ENCODE measurements around the gene UGT2B28. TPM values are rescaled to one million over a fixed set of nuclear protein-coding genes. Genes with fewer than 3 reads are reported as not detected.

Gene UGT2B28
- polyA plus RNA-seq, 3 donors: not detected

GRCh38 chr4:69322055-69322454 is 41.8 kb downstream of the UGT2B28 start:
- no peak for TF ChIP-seq CTCF (IDR thresholded peaks at IDR 0.05)
- Histone ChIP-seq H3K79me2 (ENCODE audit: insufficient read depth, low read length) (no peaks in the 10 kb centered on the region), H3K4me3 (replicated peaks in 1 of 3; ENCODE audit: low read depth in 2 of 3, low read length in 3 of 3) (no peak overlapping the region), H3K27me3 (ENCODE audit: control insufficient read depth in 2 of 2, insufficient read depth in 2 of 2, low read length in 2 of 2) (no peaks in the 10 kb centered on the region), H2AFZ (ENCODE audit: insufficient read depth, low read depth, low read length, poor library complexity, severe bottlenecking) (no peak overlapping the region), H3K9me3 (replicated peaks in 1 of 2; ENCODE audit: control insufficient read depth in 1 of 2, insufficient read depth in 1 of 2, low read length in 2 of 2) (no peaks in the 10 kb centered on the region), H3K9ac (ENCODE audit: insufficient read depth, low read length, poor library complexity, severe bottlenecking) (no peak overlapping the region), H3K4me2 (replicated peaks; ENCODE audit: extremely low read depth, low read length, poor library complexity, severe bottlenecking) (no peak overlapping the region), H3K4me1 (ENCODE audit: control insufficient read depth in 1 of 2, insufficient read depth in 2 of 2, low read length in 2 of 2) (no peaks in the 10 kb centered on the region), H3K36me3 (replicated peaks in 1 of 2; ENCODE audit: control insufficient read depth in 1 of 2, insufficient read depth in 2 of 2, low read length in 2 of 2) (no peaks in the 10 kb centered on the region), H3K27ac (ENCODE audit: low read depth in 1 of 2, low read length in 2 of 2) (no peak overlapping the region), H4K20me1 (ENCODE audit: insufficient read depth, low read length) (no peaks in the 10 kb centered on the region)
- Mint-ChIP-seq H3K36me3 (no peaks in the 10 kb centered on the region), H3K4me1 (no peaks in the 10 kb centered on the region), H3K4me3 (no peak overlapping the region), H3K9me3 (no peaks in the 10 kb centered on the region), H3K27ac (no peak overlapping the region), H3K27me3 (ENCODE audit: low read depth in 3 of 3) (peaks cover 0 to 2% (median 0%) of the 10 kb centered on the region in 3 donors)
- no peak for DNase-seq
- WGBS (ENCODE audit: insufficient coverage): 72% methylated on average over 2 of the region's 2 CpGs
- intact Hi-C loops (cut with micrococcal nuclease): no loop called here

GRCh38 chr4:69323284-69323683 is 43.0 kb downstream of the UGT2B28 start:
- H3K9ac ChIP-seq (ENCODE audit: insufficient read depth, low read length, poor library complexity, severe bottlenecking): no peak overlapping the region
- H3K4me3 Mint-ChIP-seq: no peak overlapping the region
- no peak overlapping the region for H2AFZ ChIP-seq (ENCODE audit: insufficient read depth, low read depth, low read length, poor library complexity, severe bottlenecking)
- H3K27ac ChIP-seq (ENCODE audit: low read depth in 1 of 2, low read length in 2 of 2): no peak overlapping the region
- 73% methylated on average over 2 of the region's 2 CpGs for WGBS (ENCODE audit: insufficient coverage)
- DNase-seq: no peak
- H4K20me1 ChIP-seq (ENCODE audit: insufficient read depth, low read length): no peaks in the 10 kb centered on the region
- H3K36me3 ChIP-seq (replicated peaks in 1 of 2; ENCODE audit: control insufficient read depth in 1 of 2, insufficient read depth in 2 of 2, low read length in 2 of 2): no peaks in the 10 kb centered on the region
- no peaks in the 10 kb centered on the region for H3K27me3 ChIP-seq (ENCODE audit: control insufficient read depth in 2 of 2, insufficient read depth in 2 of 2, low read length in 2 of 2)
- H3K9me3 Mint-ChIP-seq: no peaks in the 10 kb centered on the region
- no peak overlapping the region for H3K4me3 ChIP-seq (replicated peaks in 1 of 3; ENCODE audit: low read depth in 2 of 3, low read length in 3 of 3)
- no peaks in the 10 kb centered on the region for H3K79me2 ChIP-seq (ENCODE audit: insufficient read depth, low read length)
- no peak overlapping the region for H3K27ac Mint-ChIP-seq
- TF ChIP-seq CTCF (IDR thresholded peaks at IDR 0.05): no peak
- intact Hi-C loops (cut with micrococcal nuclease): no loop called here
- no peaks in the 10 kb centered on the region for H3K4me1 Mint-ChIP-seq
- H3K4me2 ChIP-seq (replicated peaks; ENCODE audit: extremely low read depth, low read length, poor library complexity, severe bottlenecking): no peak overlapping the region
- H3K9me3 ChIP-seq (replicated peaks in 1 of 2; ENCODE audit: control insufficient read depth in 1 of 2, insufficient read depth in 1 of 2, low read length in 2 of 2): no peaks in the 10 kb centered on the region
- no peaks in the 10 kb centered on the region for H3K36me3 Mint-ChIP-seq
- peaks cover 0 to 2% (median 0%) of the 10 kb centered on the region in 3 donors for H3K27me3 Mint-ChIP-seq (ENCODE audit: low read depth in 3 of 3)
- no peaks in the 10 kb centered on the region for H3K4me1 ChIP-seq (ENCODE audit: control insufficient read depth in 1 of 2, insufficient read depth in 2 of 2, low read length in 2 of 2)

Measured in CD14-positive monocyte (primary cell).